T-helper 2 cell treated with Interferon-gamma antibody and Interleukin-4, amounts not matched to agents 100 ng/mL and 5 ng/mL, for 36 hours (primary cell): ENCODE measurements around the gene SLC39A6. TPM values are rescaled to one million over a fixed set of nuclear protein-coding genes. Genes with fewer than 3 reads are reported as not detected.

ENCODE experiments used
- intact Hi-C: fragments of 100-400 bp; cut with micrococcal nuclease; formaldehyde crosslinking; loops from one replicate; pipeline ENCODE4 v1.15.1; 2023
- total RNA-seq: library from RNA; stranded (reverse); gene quantifications from 2 replicates; pipeline ENCODE4 v1.2.3, GENCODE V29; 2022

The SLC39A6 gene
- total RNA-seq, 1 donor from 2014 or later: 22.3 TPM

GRCh38 chr18:36064027-36064808 is 64.9 kb downstream of the SLC39A6 start:
- intact Hi-C loops: loop anchor here (10.0 kb wide), 1 partner anchor 49 kb away; no protein-coding TSS in a partner anchor

- intact Hi-C loops: no loop called here
Measured at GRCh38 chr18:36058674-36059073, 70.5 kb downstream of the SLC39A6 start.

Other genes starting within 250 kb of the SLC39A6 start
- gene RPRD1A, start 61.8 kb downstream of the SLC39A6 start, total RNA-seq: 28.6 and 30.9 TPM in 2 replicates
- gene ELP2, start 559 bp upstream of the SLC39A6 start, total RNA-seq: 68.0 and 71.9 TPM in 2 replicates
- gene MOCOS, start 58.2 kb upstream of the SLC39A6 start, total RNA-seq: 0.07 and 0.30 TPM in 2 replicates
- gene FHOD3, start 168.4 kb upstream of the SLC39A6 start, total RNA-seq: not detected in 2 replicates